Measurements from ENCODE around the gene KIFAP3. TPM values are rescaled to one million over a fixed set of nuclear protein-coding genes. Genes with fewer than 3 reads are reported as not detected.
A peak's percentile ranks its signal among the peaks of the same experiment; 100 is the strongest.
"Not testable (repeated sequence)": the region's sequence is repeated elsewhere in the genome, so short reads cannot be mapped to it uniquely, and the experiment has no call there.

KIFAP3 gene
- total and polyA plus RNA-seq, 2 experiments from 2014 or later, result 60.6 to 75.8 TPM

- H3K36me3 ChIP-seq, result no peaks in the 10 kb centered on the region
- no peak for TF ChIP-seq CTCF (IDR thresholded peaks at IDR 0.05; ENCODE audit: low read depth, low read length)
- H3K27ac ChIP-seq, result no peak overlapping the region
- H3K4me1 ChIP-seq (ENCODE audit: low read depth), result peaks cover 23% of the 10 kb centered on the region
- no peak overlapping the region for H3K4me3 ChIP-seq
- DNase-seq (ENCODE audit: low read depth in 1 of 2, low spot score in 1 of 2), result no peak
- H3K27me3 ChIP-seq, result no peaks in the 10 kb centered on the region
- H3K9me3 ChIP-seq (ENCODE audit: low read depth), result no peaks in the 10 kb centered on the region
These were observed 3.4 kb upstream of the KIFAP3 start for GRCh38 chr1:170077926-170078325.

- H3K27ac ChIP-seq, result peak overlapping the region; percentile 31
- H3K9me3 ChIP-seq (ENCODE audit: low read depth); H3K27me3 ChIP-seq; H3K4me3 ChIP-seq; DNase-seq (ENCODE audit: low read depth in 1 of 2, low spot score in 1 of 2); H3K36me3 ChIP-seq: not testable (repeated sequence)
- H3K4me1 ChIP-seq (ENCODE audit: low read depth), result peaks cover 32% of the 10 kb centered on the region
These were observed 2.5 kb upstream of the KIFAP3 start for GRCh38 chr1:170076952-170077351.

- Histone ChIP-seq H3K27me3 (no peaks in the 10 kb centered on the region), H3K27ac (peak overlapping the region; percentile 81), H3K4me3 (no peak overlapping the region), H3K36me3 (no peaks in the 10 kb centered on the region), H3K4me1 (ENCODE audit: low read depth) (peaks cover 32% of the 10 kb centered on the region), H3K9me3 (ENCODE audit: low read depth) (no peaks in the 10 kb centered on the region)
- TF ChIP-seq CTCF (IDR thresholded peaks at IDR 0.05; ENCODE audit: low read depth, low read length), result no peak
- DNase-seq (ENCODE audit: low read depth in 1 of 2, low spot score in 1 of 2), result no peak
These were observed 1.7 kb upstream of the KIFAP3 start for GRCh38 chr1:170076199-170076598.

GRCh38 chr1:170075186-170075585, 691 bp upstream of the KIFAP3 start:
- no peaks in the 10 kb centered on the region for H3K36me3 ChIP-seq
- H3K9me3 ChIP-seq (ENCODE audit: low read depth), result no peaks in the 10 kb centered on the region
- no peak for DNase-seq (ENCODE audit: low read depth in 1 of 2, low spot score in 1 of 2)
- TF ChIP-seq CTCF (IDR thresholded peaks at IDR 0.05; ENCODE audit: low read depth, low read length), result no peak
- no peaks in the 10 kb centered on the region for H3K27me3 ChIP-seq
- peaks cover 32% of the 10 kb centered on the region for H3K4me1 ChIP-seq (ENCODE audit: low read depth)
- H3K4me3 ChIP-seq, result peak overlapping the region; percentile 16
- peak overlapping the region; percentile 81 for H3K27ac ChIP-seq

- Histone ChIP-seq H3K27ac (peak overlapping the region; percentile 86), H3K4me3 (peak overlapping the region; percentile 47), H3K27me3 (no peaks in the 10 kb centered on the region), H3K9me3 (ENCODE audit: low read depth) (no peaks in the 10 kb centered on the region), H3K36me3 (no peaks in the 10 kb centered on the region), H3K4me1 (ENCODE audit: low read depth) (peaks cover 32% of the 10 kb centered on the region)
- TF ChIP-seq CTCF (IDR thresholded peaks at IDR 0.05; ENCODE audit: low read depth, low read length), result no peak
- DNase-seq (ENCODE audit: low read depth in 1 of 2, low spot score in 1 of 2), result no peak
These were observed 624 bp downstream of the KIFAP3 start for GRCh38 chr1:170073893-170074249.

- TF ChIP-seq CTCF (IDR thresholded peaks at IDR 0.05; ENCODE audit: low read depth, low read length), result no peak
- Histone ChIP-seq H3K4me1 (ENCODE audit: low read depth) (peaks cover 54% of the 10 kb centered on the region), H3K36me3 (no peaks in the 10 kb centered on the region), H3K27me3 (no peaks in the 10 kb centered on the region), H3K9me3 (ENCODE audit: low read depth) (no peaks in the 10 kb centered on the region), H3K27ac (no peak overlapping the region), H3K4me3 (no peak overlapping the region)
- no peak for DNase-seq (ENCODE audit: low read depth in 1 of 2, low spot score in 1 of 2)
These were observed 3.1 kb downstream of the KIFAP3 start for GRCh38 chr1:170071378-170071777.
